ENCODE measurements around the gene HIGD1C.

- TF ChIP-seq CTCF (IDR thresholded peaks at IDR 0.05) (no peak), POLR2AphosphoS5 (IDR thresholded peaks at IDR 0.05; ENCODE audit: insufficient read depth in 1 of 2, low read depth in 1 of 2) (no peak), POLR2A (IDR thresholded peaks at IDR 0.05) (no peak)
These were observed 40.5 kb downstream of the HIGD1C start for GRCh38 chr12:50992819-50993218.
